Sigmoid colon (tissue), 7 donors: ENCODE measurements around the gene RFPL1. TPM values are rescaled to one million over a fixed set of nuclear protein-coding genes. Genes with fewer than 3 reads are reported as not detected.
A peak's percentile ranks its signal among the peaks of the same experiment; 100 is the strongest.
"Not testable (repeated sequence)": the region's sequence is repeated elsewhere in the genome, so short reads cannot be mapped to it uniquely, and the experiment has no call there.

Experiments used
- DNase-seq: peaks from one replicate; pipeline ENCODE4 v3.0.0-alpha.2; 2019
- H3K27ac ChIP-seq, 4 donors: fragments of 200-600 bp; sonication (generic); one replicate each; pipeline ENCODE4 v1.5.1; 2016 to 2019; ENCODE audit warnings: mild to moderate bottlenecking in 1 of 4
- H3K27me3 ChIP-seq, 3 donors: fragments of 200-600 bp; sonication (generic); one replicate each; pipeline ENCODE4 v1.5.1; 2019; ENCODE audit warnings: mild to moderate bottlenecking in 1 of 3
- H3K36me3 ChIP-seq, 4 donors: fragments of 200-600 bp; sonication (generic); one replicate each; pipeline ENCODE4 v1.5.1; 2016 to 2019
- H3K4me1 ChIP-seq, 4 donors: fragments of 200-600 bp; sonication (generic); one replicate each; pipeline ENCODE4 v1.5.1; 2017 to 2019
- H3K4me3 ChIP-seq, 4 donors: fragments of 200-600 bp; sonication (generic); one replicate each; pipeline ENCODE4 v1.5.1; 2017 to 2019; ENCODE audit warnings: mild to moderate bottlenecking in 2 of 4, moderate library complexity in 1 of 4
- H3K9me3 ChIP-seq, 4 donors: fragments of 200-600 bp in 3 of 4; sonication (generic) in 3 of 4; one replicate each; pipeline versions ENCODE4 v1.5.1 to v1.6.1; 2013 to 2019
- EP300 ChIP-seq, 4 donors: sonication (generic); formaldehyde crosslinking; IDR thresholded peaks; one replicate each; pipeline ENCODE4 v1.6.1; 2017; ENCODE audit warnings: antibody characterized with exemption in 4 of 4
- POLR2A ChIP-seq, 2 donors: fragments of 450-650 bp; IDR thresholded peaks; one replicate each; pipeline ENCODE4 v1.6.1; 2016; ENCODE audit warnings: antibody characterized with exemption in 2 of 2, mild to moderate bottlenecking in 2 of 2, moderate library complexity in 2 of 2
- POLR2AphosphoS5 ChIP-seq, 4 donors: sonication (generic); formaldehyde crosslinking; IDR thresholded peaks; one replicate each; pipeline ENCODE4 v1.6.1; 2017; ENCODE audit warnings: antibody characterized with exemption in 4 of 4
- WGBS, 2 donors: extraction: QIAGEN DNeasy Blood & Tissue Kit; methylation state at CpG; one replicate each; pipeline ENCODE4 v1.1.7; 2013; 5-methylcytosine and 5-hydroxymethylcytosine counted together
- intact Hi-C: fragments of 100-400 bp; cut with DNase I; formaldehyde crosslinking; loops from one replicate; pipeline ENCODE4 v1.15.1; 2023
- polyA plus RNA-seq, 3 donors: library from polyadenylated mRNA; stranded (reverse); fragments of 200-250 nt; gene quantifications; one replicate each; pipeline ENCODE4 v1.2.3, GENCODE V29; 2013
- total RNA-seq, 4 donors: library from RNA; depleted of rRNA; stranded (reverse); fragments of >200 nt; gene quantifications; one replicate each; pipeline ENCODE4 v1.1.0, GENCODE V29; 2016
- TF ChIP-seq, protein P1 (sequence below), 4 experiments: fragments of 450-650 bp in 3 of 4; fragments of 200-600 bp in 1 of 4; IDR thresholded peaks; one replicate each; pipeline ENCODE4 v1.5.1; 2016 to 2019; ENCODE audit warnings: antibody characterized with exemption in 4 of 4, mild to moderate bottlenecking in 3 of 4, moderate library complexity in 2 of 4
- donor health status: healthy with polysubstance abuse.
- donor health status: Bipolar disorder and iron deficiency.
- donor health status: healthy.

Gene RFPL1
- total and polyA plus RNA-seq, 7 donors, result not detected

GRCh38 chr22:29408940-29409339 lies 29.4 kb upstream of the RFPL1 start:
- H3K36me3 ChIP-seq, result no peaks in the 10 kb centered on the region
- H3K27me3 ChIP-seq, result no peaks in the 10 kb centered on the region
- H3K4me1 ChIP-seq, result no peaks in the 10 kb centered on the region
- H3K4me3 ChIP-seq, result no peak overlapping the region
- H3K27ac ChIP-seq, result no peak overlapping the region
- 38 to 51% methylated on average over 6 of the region's 6 CpGs for WGBS, 2 donors
- intact Hi-C loops, result no loop called here
- DNase-seq, result no peak
- no peaks in the 10 kb centered on the region for H3K9me3 ChIP-seq
- no peak for TF ChIP-seq EP300 (IDR thresholded peaks at IDR 0.05)
- no peak for TF ChIP-seq POLR2AphosphoS5 (IDR thresholded peaks at IDR 0.05)
- TF ChIP-seq POLR2A (IDR thresholded peaks at IDR 0.05), result no peak
- TF ChIP-seq, protein P1, sequence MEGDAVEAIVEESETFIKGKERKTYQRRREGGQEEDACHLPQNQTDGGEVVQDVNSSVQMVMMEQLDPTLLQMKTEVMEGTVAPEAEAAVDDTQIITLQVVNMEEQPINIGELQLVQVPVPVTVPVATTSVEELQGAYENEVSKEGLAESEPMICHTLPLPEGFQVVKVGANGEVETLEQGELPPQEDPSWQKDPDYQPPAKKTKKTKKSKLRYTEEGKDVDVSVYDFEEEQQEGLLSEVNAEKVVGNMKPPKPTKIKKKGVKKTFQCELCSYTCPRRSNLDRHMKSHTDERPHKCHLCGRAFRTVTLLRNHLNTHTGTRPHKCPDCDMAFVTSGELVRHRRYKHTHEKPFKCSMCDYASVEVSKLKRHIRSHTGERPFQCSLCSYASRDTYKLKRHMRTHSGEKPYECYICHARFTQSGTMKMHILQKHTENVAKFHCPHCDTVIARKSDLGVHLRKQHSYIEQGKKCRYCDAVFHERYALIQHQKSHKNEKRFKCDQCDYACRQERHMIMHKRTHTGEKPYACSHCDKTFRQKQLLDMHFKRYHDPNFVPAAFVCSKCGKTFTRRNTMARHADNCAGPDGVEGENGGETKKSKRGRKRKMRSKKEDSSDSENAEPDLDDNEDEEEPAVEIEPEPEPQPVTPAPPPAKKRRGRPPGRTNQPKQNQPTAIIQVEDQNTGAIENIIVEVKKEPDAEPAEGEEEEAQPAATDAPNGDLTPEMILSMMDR (IDR thresholded peaks at IDR 0.05), result no peak

DNA sequence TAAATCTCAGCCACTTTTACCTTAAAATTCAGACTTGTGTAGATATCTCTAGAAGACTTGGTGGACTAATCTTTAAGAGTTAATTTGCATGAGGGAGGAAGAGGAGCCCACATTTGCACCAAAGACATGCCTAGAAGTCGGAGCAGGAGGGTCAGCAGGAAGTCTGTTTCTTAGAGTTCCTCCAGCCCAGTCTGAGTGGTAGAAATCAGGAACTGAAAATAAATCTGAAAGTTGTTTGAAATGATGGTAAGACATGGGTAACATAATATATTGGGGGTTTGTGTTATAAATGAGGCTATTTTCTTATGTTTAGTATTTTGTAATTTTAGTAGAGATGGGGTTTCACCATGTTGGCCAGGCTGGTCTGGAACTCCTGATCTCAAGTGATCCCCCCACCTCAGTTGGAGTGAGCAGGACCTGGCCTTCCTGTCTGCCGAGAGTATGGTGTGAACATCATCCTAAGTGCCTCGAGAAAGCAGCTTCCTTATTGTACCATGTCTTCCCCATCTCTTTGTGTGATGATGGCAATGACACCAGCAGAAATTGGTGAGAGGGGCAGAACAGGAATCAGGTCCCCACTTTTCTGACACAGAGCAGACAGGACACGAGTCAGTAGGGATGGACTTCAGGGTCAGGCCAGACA lies 26.7 kb upstream of the RFPL1 start:
- intact Hi-C loops, H3K27ac ChIP-seq, H3K4me3 ChIP-seq, H3K4me1 ChIP-seq, H3K9me3 ChIP-seq, H3K27me3 ChIP-seq, DNase-seq, H3K36me3 ChIP-seq: not testable (repeated sequence)
- 48 to 57% methylated on average over 4 of the region's 4 CpGs for WGBS, 2 donors

- WGBS, 2 donors, result 18 to 48% methylated on average over 4 of the region's 4 CpGs
Measured at GRCh38 chr22:29412772-29413171, 25.6 kb upstream of the RFPL1 start.

GRCh38 chr22:29414951-29415591 lies 23.3 kb upstream of the RFPL1 start:
- peak overlapping the region in 3 of 4 donors; percentile 10 to 24 (median 15) for H3K4me3 ChIP-seq
- H3K36me3 ChIP-seq, intact Hi-C loops, DNase-seq, H3K4me1 ChIP-seq, H3K27me3 ChIP-seq, H3K9me3 ChIP-seq: not testable (repeated sequence)
- 24 to 45% methylated on average over 23 of the region's 23 CpGs for WGBS, 2 donors
- H3K27ac ChIP-seq, result peak overlapping the region in 2 of 4 donors; percentile 3 to 27

More at GRCh38 chr22:29412772-29413171, 25.6 kb upstream of the RFPL1 start:
- H3K9me3 ChIP-seq, H3K4me3 ChIP-seq, H3K27ac ChIP-seq, H3K27me3 ChIP-seq, DNase-seq, H3K36me3 ChIP-seq, H3K4me1 ChIP-seq, intact Hi-C loops: not testable (repeated sequence)
- TF ChIP-seq, protein P1 (IDR thresholded peaks at IDR 0.05), result peak in 3 of 4 experiments; percentile 6 to 39 (median 19)

DNA sequence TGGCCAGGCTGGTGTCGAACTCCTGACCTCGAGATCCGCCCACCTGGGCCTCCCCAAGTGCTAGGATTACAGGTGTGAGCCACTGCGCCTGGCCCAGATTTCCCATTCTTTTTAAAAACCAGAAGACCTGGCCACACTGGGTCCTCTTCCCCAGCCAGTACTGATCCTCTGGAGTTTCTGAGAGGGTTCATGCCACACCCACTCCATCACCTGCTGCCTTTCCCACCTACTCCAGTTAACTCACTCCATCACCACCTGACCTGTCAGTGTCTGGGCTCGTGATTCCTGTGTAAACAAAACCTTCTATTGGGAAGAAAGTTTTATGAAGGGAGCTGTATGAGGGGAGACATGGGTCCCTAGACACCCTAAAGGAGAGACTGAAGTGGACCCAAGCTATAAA lies 19.7 kb upstream of the RFPL1 start:
- H3K36me3 ChIP-seq, H3K4me3 ChIP-seq, H3K27me3 ChIP-seq, H3K9me3 ChIP-seq, H3K27ac ChIP-seq, intact Hi-C loops, DNase-seq, H3K4me1 ChIP-seq: not testable (repeated sequence)
- WGBS, 2 donors, result 44 to 71% methylated on average over 5 of the region's 5 CpGs

GRCh38 chr22:29426476-29426875 lies 11.9 kb upstream of the RFPL1 start:
- no peak overlapping the region for H3K27ac ChIP-seq
- H3K4me3 ChIP-seq, result no peak overlapping the region
- no peaks in the 10 kb centered on the region for H3K9me3 ChIP-seq
- no peaks in the 10 kb centered on the region for H3K27me3 ChIP-seq
- TF ChIP-seq POLR2A (IDR thresholded peaks at IDR 0.05), result no peak
- no peak for TF ChIP-seq POLR2AphosphoS5 (IDR thresholded peaks at IDR 0.05)
- TF ChIP-seq, protein P1 (IDR thresholded peaks at IDR 0.05), result no peak
- DNase-seq, result no peak
- peaks cover 0 to 6% (median 0%) of the 10 kb centered on the region in 4 donors for H3K4me1 ChIP-seq
- H3K36me3 ChIP-seq, result no peaks in the 10 kb centered on the region
- 89 to 95% methylated on average over 7 of the region's 7 CpGs for WGBS, 2 donors
- intact Hi-C loops, result no loop called here
